SK-N-SH (cell line): Measurements from ENCODE around the gene ITGA6. TPM values are rescaled to one million over a fixed set of nuclear protein-coding genes. Genes with fewer than 3 reads are reported as not detected.

ENCODE experiments used
- CTCF ChIA-PET: fragments of 300-600, 350-600 bp; formaldehyde crosslinking; extraction: SDS; loops from one replicate; lab custom pipeline; 2021; lab: Yijun Ruan, JAX
- POLR2A ChIA-PET: fragments of 350-600 bp; sonication (Branson Sonifier 250); formaldehyde crosslinking; extraction: SDS; loops from one replicate; lab custom pipeline; 2020; ENCODE audit warnings: antibody characterized with exemption, inconsistent platforms; lab: Yijun Ruan, JAX
- DNase-seq: peaks from one replicate; pipeline ENCODE4 v3.0.0; 2012
- H2AFZ ChIP-seq: fragments of 200-600 bp; sonication (generic); 2 replicates; pipeline ENCODE4 v1.8.1; 2016; ENCODE audit warnings: antibody characterized with exemption, mild to moderate bottlenecking, low read depth
- H3F3A ChIP-seq: fragments of 200-600 bp; sonication (generic); replicated peaks from 2 replicates; pipeline ENCODE3; 2016; ENCODE audit warnings: antibody characterized with exemption, mild to moderate bottlenecking; ENCODE audit not compliant: insufficient read depth
- H3K27ac ChIP-seq, 2 experiments: fragments of 200-500 bp in 1 of 2; fragments of 200-600 bp in 1 of 2; sonication (Bioruptor generic) in 1 of 2; sonication (generic), shearing (Covaris generic) in 1 of 2; 2 replicates each; pipeline versions ENCODE4 v1.5.1 to v1.6.1; 2014 to 2016; ENCODE audit warnings: low read depth in 2 of 2, inconsistent platforms in 1 of 2, low read length in 1 of 2, mild to moderate bottlenecking in 1 of 2, mixed read lengths in 1 of 2
- H3K27me3 ChIP-seq: fragments of 200-600 bp; sonication (generic), shearing (Covaris generic); 2 replicates; pipeline ENCODE4 v1.6.1; 2016; ENCODE audit warnings: mixed run types; ENCODE audit not compliant: insufficient read depth
- H3K36me3 ChIP-seq, 2 experiments: fragments of 200-500 bp in 1 of 2; fragments of 200-600 bp in 1 of 2; sonication (Bioruptor generic) in 1 of 2; sonication (generic) in 1 of 2; replicated peaks in 1 of 2; 2 replicates each; pipeline versions ENCODE3 to v1.5.1; 2014 to 2016; ENCODE audit warnings: low read length in 1 of 2, mild to moderate bottlenecking in 1 of 2; ENCODE audit not compliant: insufficient read depth in 2 of 2, control insufficient read depth in 1 of 2
- H3K4me1 ChIP-seq, 2 experiments: fragments of 200-500 bp in 1 of 2; fragments of 200-600 bp in 1 of 2; sonication (Bioruptor generic) in 1 of 2; sonication (generic), shearing (Covaris generic) in 1 of 2; 2 replicates each; pipeline versions ENCODE4 v1.5.1 to v1.6.1; 2014 to 2016; ENCODE audit warnings: low read depth in 1 of 2, low read length in 1 of 2, mixed run types in 1 of 2; ENCODE audit not compliant: insufficient read depth in 2 of 2, control insufficient read depth in 1 of 2
- H3K4me2 ChIP-seq: fragments of 200-600 bp; sonication (generic), shearing (Covaris generic); 2 replicates; pipeline ENCODE4 v1.6.1; 2017; ENCODE audit warnings: mixed run types
- H3K4me3 ChIP-seq, 2 experiments: fragments of 200-500 bp in 1 of 2; fragments of 200-600 bp in 1 of 2; sonication (Bioruptor generic) in 1 of 2; sonication (generic), shearing (Covaris generic) in 1 of 2; 2 replicates each; pipeline versions ENCODE4 v1.5.1 to v1.8.1; 2014 to 2016; ENCODE audit warnings: low read depth in 2 of 2, inconsistent platforms in 1 of 2, low read length in 1 of 2, mild to moderate bottlenecking in 1 of 2, mixed read lengths in 1 of 2, moderate library complexity in 1 of 2
- H3K79me2 ChIP-seq: fragments of 200-600 bp; sonication (generic); 2 replicates; pipeline ENCODE4 v1.8.1; 2017; ENCODE audit warnings: mild to moderate bottlenecking; ENCODE audit not compliant: insufficient read depth
- H3K9ac ChIP-seq: fragments of 200-600 bp; sonication (generic); 2 replicates; pipeline ENCODE4 v1.6.1; 2017; ENCODE audit warnings: mixed run types
- H3K9me2 ChIP-seq: fragments of 200-600 bp; sonication (generic); 2 replicates; pipeline ENCODE4 v1.6.1; 2017; ENCODE audit warnings: mixed run types
- H3K9me3 ChIP-seq: fragments of 200-600 bp; sonication (generic); 2 replicates; pipeline ENCODE4 v1.6.1; 2017; ENCODE audit warnings: mixed run types, mild to moderate bottlenecking, moderate library complexity
- H4K20me1 ChIP-seq: fragments of 200-600 bp; sonication (generic); 2 replicates; pipeline ENCODE4 v1.6.1; 2017; ENCODE audit warnings: mild to moderate bottlenecking, mixed run types; ENCODE audit not compliant: insufficient read depth
- CHD2 ChIP-seq: fragments of 150-350 bp; IDR thresholded peaks from 2 replicates; pipeline ENCODE4 v1.6.1; 2018; ENCODE audit warnings: low read length; ENCODE audit not compliant: partially characterized antibody
- ELF1 ChIP-seq: IDR thresholded peaks from 2 replicates; pipeline ENCODE4 v1.4.0; 2012
- EP300 ChIP-seq, 2 experiments: IDR thresholded peaks; 2 replicates each; pipeline versions ENCODE4 v1.4.0 to v1.6.1; 2012; ENCODE audit warnings: borderline replicate concordance in 1 of 2, low read depth in 1 of 2, low read length in 1 of 2
- GABPA ChIP-seq: IDR thresholded peaks from 2 replicates; pipeline ENCODE4 v1.4.0; 2012; ENCODE audit warnings: low read depth, mild to moderate bottlenecking
- MXI1 ChIP-seq: IDR thresholded peaks from 2 replicates; pipeline ENCODE4 v1.6.1; 2012; ENCODE audit warnings: mild to moderate bottlenecking, low read depth, low read length, improper control_type of control experiment
- NRF1 ChIP-seq: IDR thresholded peaks from 2 replicates; pipeline ENCODE4 v1.6.1; 2012; ENCODE audit warnings: low read depth, mild to moderate bottlenecking, low read length
- POLR2AphosphoS5 ChIP-seq: IDR thresholded peaks from 2 replicates; pipeline ENCODE4 v1.6.1; 2012; ENCODE audit warnings: low read depth, low read length
- RCOR1 ChIP-seq: fragments of 150-350 bp; IDR thresholded peaks from 2 replicates; pipeline ENCODE4 v1.6.1; 2017; ENCODE audit warnings: antibody characterized with exemption, low read length
- RFX5 ChIP-seq: IDR thresholded peaks from 2 replicates; pipeline ENCODE4 v1.6.1; 2012; ENCODE audit warnings: mild to moderate bottlenecking, improper control_type of control experiment, low read length
- RXRA ChIP-seq: IDR thresholded peaks from 2 replicates; pipeline ENCODE4 v1.4.0; 2012; ENCODE audit warnings: low read depth, mild to moderate bottlenecking, borderline replicate concordance
- SIN3A ChIP-seq: IDR thresholded peaks from 2 replicates; pipeline ENCODE4 v1.6.1; 2012; ENCODE audit warnings: low read depth, mild to moderate bottlenecking, low read length, moderate library complexity, borderline replicate concordance
- TEAD4 ChIP-seq: IDR thresholded peaks from 2 replicates; pipeline ENCODE4 v1.4.0; 2012; ENCODE audit warnings: mild to moderate bottlenecking, borderline replicate concordance; ENCODE audit not compliant: insufficient read depth
- WGBS: methylation state at CpG from one replicate; pipeline ENCODE4 v1.1.6; 2017; ENCODE audit warnings: low lambda C conversion rate; 5-methylcytosine and 5-hydroxymethylcytosine counted together
- polyA plus RNA-seq, 3 experiments: library from polyadenylated mRNA; depleted of rRNA; stranded (reverse); fragments of >200 nt; gene quantifications; 2 replicates each; pipeline ENCODE4 v1.2.3, GENCODE V29; 2012
- TF ChIP-seq, protein P1 (sequence below): IDR thresholded peaks from 2 replicates; pipeline ENCODE4 v1.4.0; 2012; ENCODE audit warnings: low read depth, borderline replicate concordance
- TF ChIP-seq, protein P2 (sequence below): fragments of 150-350 bp; IDR thresholded peaks from 2 replicates; pipeline ENCODE4 v1.6.1; 2017; ENCODE audit warnings: antibody characterized with exemption, low read length, low read depth, borderline replicate concordance
- TF ChIP-seq, protein P3 (sequence below): IDR thresholded peaks from 2 replicates; pipeline ENCODE4 v1.4.0; 2012; ENCODE audit warnings: low read depth
- TF ChIP-seq, protein P4 (sequence below): fragments of 150-350 bp; IDR thresholded peaks from 2 replicates; pipeline ENCODE4 v1.6.1; 2016; ENCODE audit warnings: mild to moderate bottlenecking, low read depth, low read length

The ITGA6 gene
- polyA plus RNA-seq, 1 of the 3 experiments (the other 2 are of a cell fraction) = 26.0 TPM

DNA sequence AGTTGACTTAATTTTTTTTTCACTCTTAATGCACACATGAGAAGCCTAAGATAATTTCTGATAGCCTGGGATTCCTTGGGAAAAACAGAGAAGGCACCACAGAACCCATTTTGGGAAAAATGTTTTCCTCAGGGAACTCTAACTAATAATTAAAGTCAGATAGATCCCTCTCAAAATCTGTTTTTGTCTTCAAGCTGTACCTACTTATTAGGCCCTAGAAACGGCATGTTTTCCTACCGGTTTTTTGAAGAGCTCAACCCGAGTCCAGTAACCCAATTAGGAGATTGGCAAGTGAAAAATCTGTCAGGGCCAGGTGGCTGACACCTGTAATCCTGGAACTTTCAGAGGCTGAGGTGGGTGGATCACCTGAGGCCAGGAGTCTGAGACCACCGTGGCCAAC is 112.4 kb downstream of the ITGA6 start:
- Histone ChIP-seq H3F3A (no peaks in the 10 kb centered on the region), H3K9ac (no peak overlapping the region), H3K9me2 (no peaks in the 10 kb centered on the region), H3K36me3 (no peaks in the 10 kb centered on the region), H3K27me3 (no peaks in the 10 kb centered on the region), H3K79me2 (no peaks in the 10 kb centered on the region), H2AFZ (no peak overlapping the region), H3K4me1 (no peaks in the 10 kb centered on the region), H3K4me3 (no peak overlapping the region), H3K9me3 (no peaks in the 10 kb centered on the region), H4K20me1 (no peaks in the 10 kb centered on the region), H3K27ac (no peak overlapping the region), H3K4me2 (no peak overlapping the region)
- TF ChIP-seq EP300 (IDR thresholded peaks at IDR 0.05; ENCODE audit: borderline replicate concordance in 1 of 2, low read depth in 1 of 2, low read length in 1 of 2) = no peak
- no peak for TF ChIP-seq CHD2
- TF ChIP-seq NRF1 = no peak
- TF ChIP-seq, protein P1, sequence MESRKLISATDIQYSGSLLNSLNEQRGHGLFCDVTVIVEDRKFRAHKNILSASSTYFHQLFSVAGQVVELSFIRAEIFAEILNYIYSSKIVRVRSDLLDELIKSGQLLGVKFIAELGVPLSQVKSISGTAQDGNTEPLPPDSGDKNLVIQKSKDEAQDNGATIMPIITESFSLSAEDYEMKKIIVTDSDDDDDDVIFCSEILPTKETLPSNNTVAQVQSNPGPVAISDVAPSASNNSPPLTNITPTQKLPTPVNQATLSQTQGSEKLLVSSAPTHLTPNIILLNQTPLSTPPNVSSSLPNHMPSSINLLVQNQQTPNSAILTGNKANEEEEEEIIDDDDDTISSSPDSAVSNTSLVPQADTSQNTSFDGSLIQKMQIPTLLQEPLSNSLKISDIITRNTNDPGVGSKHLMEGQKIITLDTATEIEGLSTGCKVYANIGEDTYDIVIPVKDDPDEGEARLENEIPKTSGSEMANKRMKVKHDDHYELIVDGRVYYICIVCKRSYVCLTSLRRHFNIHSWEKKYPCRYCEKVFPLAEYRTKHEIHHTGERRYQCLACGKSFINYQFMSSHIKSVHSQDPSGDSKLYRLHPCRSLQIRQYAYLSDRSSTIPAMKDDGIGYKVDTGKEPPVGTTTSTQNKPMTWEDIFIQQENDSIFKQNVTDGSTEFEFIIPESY = no peak
- TF ChIP-seq POLR2AphosphoS5 = no peak
- no peak for TF ChIP-seq GABPA
- TF ChIP-seq, protein P2, sequence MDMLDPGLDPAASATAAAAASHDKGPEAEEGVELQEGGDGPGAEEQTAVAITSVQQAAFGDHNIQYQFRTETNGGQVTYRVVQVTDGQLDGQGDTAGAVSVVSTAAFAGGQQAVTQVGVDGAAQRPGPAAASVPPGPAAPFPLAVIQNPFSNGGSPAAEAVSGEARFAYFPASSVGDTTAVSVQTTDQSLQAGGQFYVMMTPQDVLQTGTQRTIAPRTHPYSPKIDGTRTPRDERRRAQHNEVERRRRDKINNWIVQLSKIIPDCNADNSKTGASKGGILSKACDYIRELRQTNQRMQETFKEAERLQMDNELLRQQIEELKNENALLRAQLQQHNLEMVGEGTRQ = no peak
- no peak for TF ChIP-seq RCOR1
- no peak for TF ChIP-seq RXRA
- TF ChIP-seq ELF1 = no peak
- TF ChIP-seq RFX5 = no peak
- TF ChIP-seq TEAD4 = no peak
- TF ChIP-seq, protein P3, sequence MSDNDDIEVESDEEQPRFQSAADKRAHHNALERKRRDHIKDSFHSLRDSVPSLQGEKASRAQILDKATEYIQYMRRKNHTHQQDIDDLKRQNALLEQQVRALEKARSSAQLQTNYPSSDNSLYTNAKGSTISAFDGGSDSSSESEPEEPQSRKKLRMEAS = no peak
- TF ChIP-seq SIN3A = no peak
- TF ChIP-seq MXI1 = no peak
- TF ChIP-seq, protein P4, sequence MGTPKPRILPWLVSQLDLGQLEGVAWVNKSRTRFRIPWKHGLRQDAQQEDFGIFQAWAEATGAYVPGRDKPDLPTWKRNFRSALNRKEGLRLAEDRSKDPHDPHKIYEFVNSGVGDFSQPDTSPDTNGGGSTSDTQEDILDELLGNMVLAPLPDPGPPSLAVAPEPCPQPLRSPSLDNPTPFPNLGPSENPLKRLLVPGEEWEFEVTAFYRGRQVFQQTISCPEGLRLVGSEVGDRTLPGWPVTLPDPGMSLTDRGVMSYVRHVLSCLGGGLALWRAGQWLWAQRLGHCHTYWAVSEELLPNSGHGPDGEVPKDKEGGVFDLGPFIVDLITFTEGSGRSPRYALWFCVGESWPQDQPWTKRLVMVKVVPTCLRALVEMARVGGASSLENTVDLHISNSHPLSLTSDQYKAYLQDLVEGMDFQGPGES = no peak
- POLR2A ChIA-PET = no interaction called here
- WGBS = 16% methylated on average over 4 of the region's 4 CpGs
- DNase-seq = no peak
- CTCF ChIA-PET = interaction anchor here (0.7 to 1.1 kb wide), 4 partner anchors 12 to 392 kb away, joined by 3 read pairs; no protein-coding TSS in a partner anchor
